Liver (tissue), 9 donors: ENCODE data around the gene SIL1. TPM values are rescaled to one million over a fixed set of nuclear protein-coding genes. Genes with fewer than 3 reads are reported as not detected.

ENCODE experiments used
- DNase-seq: peaks from one replicate; pipeline ENCODE4 v3.0.0-alpha.2; 2017; ENCODE audit warnings: low spot score
- H3K27ac ChIP-seq, 2 donors: one replicate each; pipeline ENCODE4 v1.7.0; 2013; ENCODE audit warnings: inconsistent platforms in 2 of 2, low read length in 2 of 2, control low read depth in 1 of 2, low read depth in 1 of 2, mild to moderate bottlenecking in 1 of 2
- H3K27me3 ChIP-seq, 4 donors: one replicate each; pipeline versions ENCODE4 v1.6.1 to v1.7.0; 2013; ENCODE audit warnings: low read length in 3 of 4, inconsistent platforms in 1 of 4, mild to moderate bottlenecking in 1 of 4, moderate library complexity in 1 of 4; ENCODE audit not compliant: control insufficient read depth in 4 of 4, insufficient read depth in 4 of 4
- H3K36me3 ChIP-seq, 4 donors: one replicate each; pipeline versions ENCODE4 v1.6.1 to v1.7.0; 2013; ENCODE audit warnings: low read length in 3 of 4, mild to moderate bottlenecking in 3 of 4, low read depth in 1 of 4, moderate library complexity in 1 of 4; ENCODE audit not compliant: control insufficient read depth in 4 of 4, insufficient read depth in 3 of 4
- H3K4me1 ChIP-seq, 4 donors: one replicate each; pipeline versions ENCODE4 v1.6.1 to v1.7.0; 2013; ENCODE audit warnings: low read length in 3 of 4, mild to moderate bottlenecking in 3 of 4, moderate library complexity in 1 of 4; ENCODE audit not compliant: control insufficient read depth in 4 of 4, insufficient read depth in 4 of 4
- H3K4me3 ChIP-seq, 3 donors: one replicate each; pipeline versions ENCODE4 v1.6.1 to v1.7.0; 2013; ENCODE audit warnings: low read length in 3 of 3, control low read depth in 1 of 3, low read depth in 1 of 3, mild to moderate bottlenecking in 1 of 3
- H3K9ac ChIP-seq, 2 donors: one replicate each; pipeline ENCODE4 v1.7.0; 2013; ENCODE audit warnings: low read length in 2 of 2, mild to moderate bottlenecking in 2 of 2, moderate library complexity in 2 of 2, control low read depth in 1 of 2, low read depth in 1 of 2
- H3K9me3 ChIP-seq, 4 donors: one replicate each; pipeline versions ENCODE4 v1.6.1 to v1.7.0; 2013; ENCODE audit warnings: low read length in 3 of 4; ENCODE audit not compliant: control insufficient read depth in 4 of 4
- EGR1 ChIP-seq, 2 donors: IDR thresholded peaks; 2 replicates each; pipeline ENCODE4 v1.6.1; 2016 to 2018; ENCODE audit warnings: antibody characterized with exemption in 2 of 2, low read depth in 2 of 2
- FOXA1 ChIP-seq: IDR thresholded peaks from 2 replicates; pipeline ENCODE4 v1.6.1; 2016; ENCODE audit warnings: antibody characterized with exemption
- FOXA2 ChIP-seq: IDR thresholded peaks from 2 replicates; pipeline ENCODE4 v1.6.1; 2016; ENCODE audit warnings: antibody characterized with exemption
- GABPA ChIP-seq, 2 donors: IDR thresholded peaks in 1 of 2; conservative IDR thresholded peaks in 1 of 2; 2 replicates each; pipeline ENCODE4 v1.6.1; 2016; ENCODE audit warnings: antibody characterized with exemption in 2 of 2, mild to moderate bottlenecking in 1 of 2, moderate library complexity in 1 of 2
- HNF4A ChIP-seq, 2 donors: conservative IDR thresholded peaks; 2 replicates each; pipeline ENCODE4 v1.6.1; 2016; ENCODE audit warnings: antibody characterized with exemption in 2 of 2, mild to moderate bottlenecking in 2 of 2
- HNF4G ChIP-seq: IDR thresholded peaks from 2 replicates; pipeline ENCODE4 v1.6.1; 2016; ENCODE audit warnings: antibody characterized with exemption
- JUND ChIP-seq, 2 donors: IDR thresholded peaks; 2 replicates each; pipeline ENCODE4 v1.6.1; 2016; ENCODE audit warnings: antibody characterized with exemption in 2 of 2
- NR2F2 ChIP-seq: IDR thresholded peaks from 2 replicates; pipeline ENCODE4 v1.6.1; 2016; ENCODE audit warnings: antibody characterized with exemption
- RAD21 ChIP-seq, 2 donors: IDR thresholded peaks; 2 replicates each; pipeline ENCODE4 v1.6.1; 2016; ENCODE audit warnings: antibody characterized with exemption in 2 of 2, mild to moderate bottlenecking in 2 of 2
- RXRA ChIP-seq, 2 donors: IDR thresholded peaks; 2 replicates each; pipeline ENCODE4 v1.6.1; 2017 to 2018; ENCODE audit warnings: antibody characterized with exemption in 2 of 2, mild to moderate bottlenecking in 1 of 2
- SP1 ChIP-seq: IDR thresholded peaks from 2 replicates; pipeline ENCODE4 v1.6.1; 2018; ENCODE audit warnings: antibody characterized with exemption, mild to moderate bottlenecking
- TAF1 ChIP-seq: conservative IDR thresholded peaks from 2 replicates; pipeline ENCODE4 v1.6.1; 2016; ENCODE audit warnings: antibody characterized with exemption, mild to moderate bottlenecking
- YY1 ChIP-seq: IDR thresholded peaks from 2 replicates; pipeline ENCODE4 v1.6.1; 2016; ENCODE audit warnings: antibody characterized with exemption, mild to moderate bottlenecking
- WGBS: extraction: QIAGEN DNeasy Blood & Tissue Kit; methylation state at CpG from one replicate; pipeline ENCODE4 v1.1.7; 2013; 5-methylcytosine and 5-hydroxymethylcytosine counted together
- polyA plus RNA-seq, 2 donors: library from polyadenylated mRNA; stranded (reverse) in 1 of 2; unstranded in 1 of 2; fragments of 200-250 nt in 1 of 2; fragments of >200 nt in 1 of 2; fragmentation: Nextera tagmentation in 1 of 2; extraction: Ambion mirVana in 1 of 2; gene quantifications; one replicate each; pipeline versions ENCODE4 v1.2.1 to v1.2.3, GENCODE V29; 2013 to 2015
- total RNA-seq, 2 donors: library from RNA; depleted of rRNA; stranded (reverse); fragments of >200 nt; gene quantifications; one replicate each; pipeline ENCODE4 v1.2.3, GENCODE V29; 2014
- TF ChIP-seq, protein P1 (sequence below): IDR thresholded peaks from 2 replicates; pipeline ENCODE4 v1.6.1; 2016; ENCODE audit warnings: antibody characterized with exemption, mild to moderate bottlenecking
- TF ChIP-seq, protein P2 (sequence below): fragments of 150-350 bp; IDR thresholded peaks from 2 replicates; pipeline ENCODE4 v1.5.1; 2017; ENCODE audit warnings: improper control_type of control experiment, low read depth, low read length; ENCODE audit not compliant: missing input control
- TF ChIP-seq, protein P3 (sequence below): IDR thresholded peaks from 2 replicates; pipeline ENCODE4 v1.6.1; 2016; ENCODE audit warnings: antibody characterized with exemption
- TF ChIP-seq, protein P4 (sequence below): IDR thresholded peaks from 2 replicates; pipeline ENCODE4 v1.6.1; 2016; ENCODE audit warnings: antibody characterized with exemption
- TF ChIP-seq, protein P5 (sequence below): IDR thresholded peaks from 2 replicates; pipeline ENCODE4 v1.6.1; 2016; ENCODE audit warnings: antibody characterized with exemption
- donor health status: healthy.
- donor health status: healthy.
- donor health status: healthy.
- donor health status: healthy.
- donor health status: healthy.

Gene SIL1
- total and polyA plus RNA-seq, 4 donors: 38.1 to 95.1 (median 76.2) TPM

DNA sequence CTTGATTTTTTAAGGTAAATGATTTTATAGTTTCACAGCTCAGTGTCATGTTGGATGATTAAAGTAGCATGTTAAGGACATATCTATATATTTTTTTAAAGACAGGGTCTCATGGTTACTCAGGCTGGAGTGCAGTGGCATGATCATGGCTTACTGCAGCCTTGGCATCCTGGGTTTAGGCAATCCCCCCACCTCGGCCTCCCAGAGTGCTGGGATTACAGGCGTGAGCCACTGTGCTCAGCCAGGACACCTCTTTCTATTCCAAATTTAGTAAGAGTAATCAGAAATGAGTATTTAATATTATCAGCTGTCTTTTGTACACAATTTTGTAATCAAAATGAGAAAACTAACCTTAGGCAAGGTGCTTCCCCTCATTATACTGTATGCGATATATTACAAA, 284.4 kb downstream of the SIL1 start (continued):
- TF ChIP-seq, protein P1, sequence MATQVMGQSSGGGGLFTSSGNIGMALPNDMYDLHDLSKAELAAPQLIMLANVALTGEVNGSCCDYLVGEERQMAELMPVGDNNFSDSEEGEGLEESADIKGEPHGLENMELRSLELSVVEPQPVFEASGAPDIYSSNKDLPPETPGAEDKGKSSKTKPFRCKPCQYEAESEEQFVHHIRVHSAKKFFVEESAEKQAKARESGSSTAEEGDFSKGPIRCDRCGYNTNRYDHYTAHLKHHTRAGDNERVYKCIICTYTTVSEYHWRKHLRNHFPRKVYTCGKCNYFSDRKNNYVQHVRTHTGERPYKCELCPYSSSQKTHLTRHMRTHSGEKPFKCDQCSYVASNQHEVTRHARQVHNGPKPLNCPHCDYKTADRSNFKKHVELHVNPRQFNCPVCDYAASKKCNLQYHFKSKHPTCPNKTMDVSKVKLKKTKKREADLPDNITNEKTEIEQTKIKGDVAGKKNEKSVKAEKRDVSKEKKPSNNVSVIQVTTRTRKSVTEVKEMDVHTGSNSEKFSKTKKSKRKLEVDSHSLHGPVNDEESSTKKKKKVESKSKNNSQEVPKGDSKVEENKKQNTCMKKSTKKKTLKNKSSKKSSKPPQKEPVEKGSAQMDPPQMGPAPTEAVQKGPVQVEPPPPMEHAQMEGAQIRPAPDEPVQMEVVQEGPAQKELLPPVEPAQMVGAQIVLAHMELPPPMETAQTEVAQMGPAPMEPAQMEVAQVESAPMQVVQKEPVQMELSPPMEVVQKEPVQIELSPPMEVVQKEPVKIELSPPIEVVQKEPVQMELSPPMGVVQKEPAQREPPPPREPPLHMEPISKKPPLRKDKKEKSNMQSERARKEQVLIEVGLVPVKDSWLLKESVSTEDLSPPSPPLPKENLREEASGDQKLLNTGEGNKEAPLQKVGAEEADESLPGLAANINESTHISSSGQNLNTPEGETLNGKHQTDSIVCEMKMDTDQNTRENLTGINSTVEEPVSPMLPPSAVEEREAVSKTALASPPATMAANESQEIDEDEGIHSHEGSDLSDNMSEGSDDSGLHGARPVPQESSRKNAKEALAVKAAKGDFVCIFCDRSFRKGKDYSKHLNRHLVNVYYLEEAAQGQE: no peak
- TF ChIP-seq, protein P2, sequence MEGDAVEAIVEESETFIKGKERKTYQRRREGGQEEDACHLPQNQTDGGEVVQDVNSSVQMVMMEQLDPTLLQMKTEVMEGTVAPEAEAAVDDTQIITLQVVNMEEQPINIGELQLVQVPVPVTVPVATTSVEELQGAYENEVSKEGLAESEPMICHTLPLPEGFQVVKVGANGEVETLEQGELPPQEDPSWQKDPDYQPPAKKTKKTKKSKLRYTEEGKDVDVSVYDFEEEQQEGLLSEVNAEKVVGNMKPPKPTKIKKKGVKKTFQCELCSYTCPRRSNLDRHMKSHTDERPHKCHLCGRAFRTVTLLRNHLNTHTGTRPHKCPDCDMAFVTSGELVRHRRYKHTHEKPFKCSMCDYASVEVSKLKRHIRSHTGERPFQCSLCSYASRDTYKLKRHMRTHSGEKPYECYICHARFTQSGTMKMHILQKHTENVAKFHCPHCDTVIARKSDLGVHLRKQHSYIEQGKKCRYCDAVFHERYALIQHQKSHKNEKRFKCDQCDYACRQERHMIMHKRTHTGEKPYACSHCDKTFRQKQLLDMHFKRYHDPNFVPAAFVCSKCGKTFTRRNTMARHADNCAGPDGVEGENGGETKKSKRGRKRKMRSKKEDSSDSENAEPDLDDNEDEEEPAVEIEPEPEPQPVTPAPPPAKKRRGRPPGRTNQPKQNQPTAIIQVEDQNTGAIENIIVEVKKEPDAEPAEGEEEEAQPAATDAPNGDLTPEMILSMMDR: no peak
- TF ChIP-seq RXRA (IDR thresholded peaks at IDR 0.05): no peak
- no peak for TF ChIP-seq FOXA2
- TF ChIP-seq, protein P3, sequence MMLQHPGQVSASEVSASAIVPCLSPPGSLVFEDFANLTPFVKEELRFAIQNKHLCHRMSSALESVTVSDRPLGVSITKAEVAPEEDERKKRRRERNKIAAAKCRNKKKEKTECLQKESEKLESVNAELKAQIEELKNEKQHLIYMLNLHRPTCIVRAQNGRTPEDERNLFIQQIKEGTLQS: no peak
- TF ChIP-seq RAD21 (IDR thresholded peaks at IDR 0.05): no peak

DNA sequence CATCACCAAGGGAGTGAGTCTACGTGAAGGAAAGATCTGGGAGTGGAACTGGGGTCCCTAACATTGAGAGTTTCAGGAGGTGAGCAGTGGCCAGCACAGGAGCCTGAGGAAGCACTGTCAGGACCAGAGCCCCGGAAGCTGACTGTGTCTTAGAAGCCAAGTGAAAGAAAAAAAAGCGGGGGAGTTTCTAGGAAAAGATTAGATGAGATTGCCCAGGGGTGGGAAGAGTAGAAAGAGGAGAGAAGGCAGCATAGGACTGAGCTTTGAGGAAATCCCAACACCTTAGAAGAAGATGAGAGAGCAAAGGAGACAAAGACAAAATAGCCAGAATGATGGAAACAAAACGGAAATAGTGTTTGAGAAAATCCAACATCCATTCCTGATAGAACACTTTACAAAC, 286.1 kb downstream of the SIL1 start:
- Histone ChIP-seq H3K4me3 (no peak overlapping the region), H3K27me3 (no peaks in the 10 kb centered on the region), H3K9ac (no peak overlapping the region), H3K4me1 (no peaks in the 10 kb centered on the region), H3K36me3 (peaks cover 0 to 3% (median 2%) of the 10 kb centered on the region in 4 donors), H3K27ac (no peak overlapping the region), H3K9me3 (no peaks in the 10 kb centered on the region)
- DNase-seq: no peak
- WGBS: 87% methylated on average over 4 of the region's 4 CpGs
- TF ChIP-seq, protein P4, sequence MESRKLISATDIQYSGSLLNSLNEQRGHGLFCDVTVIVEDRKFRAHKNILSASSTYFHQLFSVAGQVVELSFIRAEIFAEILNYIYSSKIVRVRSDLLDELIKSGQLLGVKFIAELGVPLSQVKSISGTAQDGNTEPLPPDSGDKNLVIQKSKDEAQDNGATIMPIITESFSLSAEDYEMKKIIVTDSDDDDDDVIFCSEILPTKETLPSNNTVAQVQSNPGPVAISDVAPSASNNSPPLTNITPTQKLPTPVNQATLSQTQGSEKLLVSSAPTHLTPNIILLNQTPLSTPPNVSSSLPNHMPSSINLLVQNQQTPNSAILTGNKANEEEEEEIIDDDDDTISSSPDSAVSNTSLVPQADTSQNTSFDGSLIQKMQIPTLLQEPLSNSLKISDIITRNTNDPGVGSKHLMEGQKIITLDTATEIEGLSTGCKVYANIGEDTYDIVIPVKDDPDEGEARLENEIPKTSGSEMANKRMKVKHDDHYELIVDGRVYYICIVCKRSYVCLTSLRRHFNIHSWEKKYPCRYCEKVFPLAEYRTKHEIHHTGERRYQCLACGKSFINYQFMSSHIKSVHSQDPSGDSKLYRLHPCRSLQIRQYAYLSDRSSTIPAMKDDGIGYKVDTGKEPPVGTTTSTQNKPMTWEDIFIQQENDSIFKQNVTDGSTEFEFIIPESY: no peak
- no peak for TF ChIP-seq RAD21 (IDR thresholded peaks at IDR 0.05)
- no peak for TF ChIP-seq SP1
- TF ChIP-seq YY1: no peak
- TF ChIP-seq FOXA2: no peak
- TF ChIP-seq HNF4G: no peak
- no peak for TF ChIP-seq NR2F2
- no peak for TF ChIP-seq TAF1
- TF ChIP-seq, protein P1: no peak
- TF ChIP-seq, protein P5, sequence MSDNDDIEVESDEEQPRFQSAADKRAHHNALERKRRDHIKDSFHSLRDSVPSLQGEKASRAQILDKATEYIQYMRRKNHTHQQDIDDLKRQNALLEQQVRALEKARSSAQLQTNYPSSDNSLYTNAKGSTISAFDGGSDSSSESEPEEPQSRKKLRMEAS: no peak
- TF ChIP-seq GABPA (IDR thresholded peaks at IDR 0.05 in 1 of 2, conservative IDR thresholded peaks at IDR 0.05 in 1 of 2): no peak
- TF ChIP-seq FOXA1: no peak
- TF ChIP-seq, protein P3: no peak
- TF ChIP-seq, protein P2: no peak
- no peak for TF ChIP-seq HNF4A (conservative IDR thresholded peaks at IDR 0.05)
- no peak for TF ChIP-seq EGR1 (IDR thresholded peaks at IDR 0.05; ENCODE audit: low read depth in 2 of 2)
- TF ChIP-seq JUND (IDR thresholded peaks at IDR 0.05): no peak
